PC-9 (cell line): Measurements from ENCODE around the gene AIG1. TPM values are rescaled to one million over a fixed set of nuclear protein-coding genes. Genes with fewer than 3 reads are reported as not detected.

Source experiments
- BruUV-seq: library from RNA; stranded (reverse); fragments of 400-500 nt; replicated peaks from 2 replicates; lab custom pipeline; 2021; lab: Mats Ljungman, UMichigan
- CTCF ChIA-PET: fragments of 300-600 bp; sonication (Branson Sonifier 250); formaldehyde crosslinking; loops from one replicate; lab custom pipeline; 2022; ENCODE audit warnings: antibody characterized with exemption; lab: Charles Lee
- POLR2A ChIA-PET: fragments of 300-600 bp; sonication (Branson Sonifier 250); formaldehyde crosslinking; loops from one replicate; lab custom pipeline; 2022; ENCODE audit warnings: antibody characterized with exemption; ENCODE audit not compliant: unreplicated experiment; lab: Charles Lee
- DNase-seq, 2 experiments: peaks; one replicate each; pipeline versions ENCODE4 v3.0.0 to v3.0.0-alpha.2; 2015 to 2022; ENCODE audit warnings: mixed read lengths in 1 of 2
- H2AFZ ChIP-seq: fragments of 200-600 bp; sonication (generic); 2 replicates; pipeline ENCODE4 v1.8.1; 2017; ENCODE audit warnings: antibody characterized with exemption
- H3F3A ChIP-seq: fragments of 200-600 bp; sonication (generic); 2 replicates; pipeline ENCODE4 v1.8.1; 2017; ENCODE audit warnings: antibody characterized with exemption, mild to moderate bottlenecking, low read depth; ENCODE audit not compliant: insufficient read depth
- H3K27ac ChIP-seq: fragments of 200-600 bp; sonication (generic); 2 replicates; pipeline ENCODE4 v1.6.1; 2016; ENCODE audit warnings: mixed run types
- H3K27me3 ChIP-seq: fragments of 200-600 bp; sonication (generic); 2 replicates; pipeline ENCODE4 v1.6.1; 2016; ENCODE audit warnings: low read depth, mixed run types; ENCODE audit not compliant: insufficient read depth
- H3K36me3 ChIP-seq: fragments of 200-600 bp; sonication (generic); 2 replicates; pipeline ENCODE4 v1.6.1; 2016; ENCODE audit warnings: low read depth, mixed run types
- H3K4me1 ChIP-seq: fragments of 200-600 bp; sonication (generic); replicated peaks from 2 replicates; pipeline ENCODE4 v1.6.1; 2016; ENCODE audit warnings: mixed run types; ENCODE audit not compliant: insufficient read depth
- H3K4me2 ChIP-seq: fragments of 200-600 bp; sonication (generic); 2 replicates; pipeline ENCODE4 v1.6.1; 2017; ENCODE audit warnings: mixed run types
- H3K4me3 ChIP-seq: fragments of 200-600 bp; sonication (generic); 2 replicates; pipeline ENCODE4 v1.6.1; 2016; ENCODE audit warnings: mixed run types
- H3K79me2 ChIP-seq: fragments of 200-600 bp; sonication (generic); 2 replicates; pipeline ENCODE4 v1.6.1; 2017; ENCODE audit warnings: low read depth, mixed run types
- H3K9me2 ChIP-seq: fragments of 200-600 bp; sonication (generic); 2 replicates; pipeline ENCODE4 v1.8.1; 2017; ENCODE audit warnings: mild to moderate bottlenecking; ENCODE audit not compliant: insufficient read depth
- H3K9me3 ChIP-seq: fragments of 200-600 bp; sonication (generic); 2 replicates; pipeline ENCODE4 v1.8.1; 2016; ENCODE audit warnings: low read depth; ENCODE audit not compliant: insufficient read depth
- H4K20me1 ChIP-seq: fragments of 200-600 bp; sonication (generic); 2 replicates; pipeline ENCODE4 v1.8.1; 2017; ENCODE audit not compliant: insufficient read depth
- EZH2 ChIP-seq: fragments of 200-600 bp; sonication (generic); IDR thresholded peaks from 2 replicates; pipeline ENCODE4 v1.8.0; 2017; ENCODE audit warnings: antibody characterized with exemption, low read depth
- intact Hi-C: fragments of 100-400 bp; cut with micrococcal nuclease; formaldehyde crosslinking; loops from one replicate; pipeline ENCODE4 v1.10.0; 2022; ENCODE audit not compliant: unreplicated experiment
- total RNA-seq: library from RNA; stranded (reverse); gene quantifications from 2 replicates; pipeline ENCODE4 v1.2.3, GENCODE V29; 2021
- TF ChIP-seq, protein P1 (sequence below): fragments of 200-600 bp; sonication (generic); conservative IDR thresholded peaks from 2 replicates; pipeline ENCODE4 v1.6.1; 2017; ENCODE audit warnings: mixed run types, antibody characterized with exemption, mild to moderate bottlenecking, moderate library complexity

The AIG1 gene
- total RNA-seq, 1 experiment from 2014 or later, result 37.7 TPM

DNA sequence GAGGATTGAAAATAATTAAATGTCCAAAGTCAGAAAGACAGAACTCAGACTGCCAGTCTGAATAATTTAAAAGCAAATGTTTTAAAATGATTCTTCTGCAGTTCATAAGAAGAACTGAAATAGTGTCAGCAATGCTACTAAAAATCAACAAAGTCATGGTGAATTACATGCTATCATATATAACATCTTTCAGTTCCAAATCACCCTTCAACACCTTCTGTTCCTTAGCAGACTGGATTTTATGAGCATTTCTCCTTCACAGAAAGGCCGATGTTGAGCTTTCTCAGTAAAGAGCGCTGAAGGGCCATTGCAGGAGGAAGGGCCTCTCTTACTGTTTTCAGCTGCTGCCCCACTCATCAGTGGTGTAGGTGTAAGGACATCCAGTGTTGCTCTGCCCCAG is 63.3 kb downstream of the AIG1 start:
- no peak overlapping the region for H3K27ac ChIP-seq
- H3K9me3 ChIP-seq, result no peaks in the 10 kb centered on the region; the same call in none of the 2 replicates
- H3K4me1 ChIP-seq, result no peaks in the 10 kb centered on the region
- no TSS peak for BruUV-seq
- DNase-seq, result no peak
- H3K4me2 ChIP-seq, result no peak overlapping the region
- peaks cover 13% of the 10 kb centered on the region; the same call in 1 of the 2 replicates for H3K36me3 ChIP-seq
- no peaks in the 10 kb centered on the region for H3K27me3 ChIP-seq
- no peak for TF ChIP-seq EZH2
- TF ChIP-seq, protein P1, sequence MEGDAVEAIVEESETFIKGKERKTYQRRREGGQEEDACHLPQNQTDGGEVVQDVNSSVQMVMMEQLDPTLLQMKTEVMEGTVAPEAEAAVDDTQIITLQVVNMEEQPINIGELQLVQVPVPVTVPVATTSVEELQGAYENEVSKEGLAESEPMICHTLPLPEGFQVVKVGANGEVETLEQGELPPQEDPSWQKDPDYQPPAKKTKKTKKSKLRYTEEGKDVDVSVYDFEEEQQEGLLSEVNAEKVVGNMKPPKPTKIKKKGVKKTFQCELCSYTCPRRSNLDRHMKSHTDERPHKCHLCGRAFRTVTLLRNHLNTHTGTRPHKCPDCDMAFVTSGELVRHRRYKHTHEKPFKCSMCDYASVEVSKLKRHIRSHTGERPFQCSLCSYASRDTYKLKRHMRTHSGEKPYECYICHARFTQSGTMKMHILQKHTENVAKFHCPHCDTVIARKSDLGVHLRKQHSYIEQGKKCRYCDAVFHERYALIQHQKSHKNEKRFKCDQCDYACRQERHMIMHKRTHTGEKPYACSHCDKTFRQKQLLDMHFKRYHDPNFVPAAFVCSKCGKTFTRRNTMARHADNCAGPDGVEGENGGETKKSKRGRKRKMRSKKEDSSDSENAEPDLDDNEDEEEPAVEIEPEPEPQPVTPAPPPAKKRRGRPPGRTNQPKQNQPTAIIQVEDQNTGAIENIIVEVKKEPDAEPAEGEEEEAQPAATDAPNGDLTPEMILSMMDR, result no peak
- H4K20me1 ChIP-seq, result no peaks in the 10 kb centered on the region
- H3K79me2 ChIP-seq, result no peaks in the 10 kb centered on the region
- intact Hi-C loops, result no loop called here
- H2AFZ ChIP-seq, result no peak overlapping the region
- no peaks in the 10 kb centered on the region for H3F3A ChIP-seq
- no peak overlapping the region for H3K4me3 ChIP-seq
- POLR2A ChIA-PET, result no interaction called here
- CTCF ChIA-PET, result no interaction called here
- no peaks in the 10 kb centered on the region for H3K9me2 ChIP-seq

DNA sequence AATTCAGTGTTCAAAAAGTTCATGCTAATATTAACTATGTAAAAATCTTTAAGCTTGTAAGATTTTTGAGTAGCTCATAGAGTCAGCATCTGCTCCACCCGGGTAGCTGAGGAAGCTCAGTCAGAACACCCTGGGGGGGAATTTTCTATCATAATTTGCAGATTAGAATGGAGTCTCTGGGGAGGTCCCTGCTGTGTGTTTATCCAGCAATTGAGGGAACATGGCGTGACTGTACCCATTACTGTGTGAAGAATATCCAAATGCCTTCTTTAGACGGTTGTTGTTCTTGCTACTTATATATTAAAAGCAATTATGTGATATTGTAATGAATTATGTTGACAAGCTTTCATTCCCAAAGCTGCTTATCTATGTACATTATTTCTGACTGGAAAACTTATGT is 64.8 kb downstream of the AIG1 start:
- POLR2A ChIA-PET, result interaction anchor here (0.7 kb wide), 1 partner anchor 194 kb away, joined by 6 read pairs; no protein-coding TSS in a partner anchor
- TF ChIP-seq EZH2, result no peak
- TF ChIP-seq, protein P1, result no peak
- Histone ChIP-seq H3K27me3 (no peaks in the 10 kb centered on the region), H3K36me3 (peaks cover 19% of the 10 kb centered on the region; the same call in 1 of the 2 replicates), H3F3A (no peaks in the 10 kb centered on the region), H4K20me1 (no peaks in the 10 kb centered on the region), H2AFZ (no peak overlapping the region), H3K4me3 (no peak overlapping the region), H3K79me2 (no peaks in the 10 kb centered on the region), H3K9me3 (peaks cover 10% of the 10 kb centered on the region), H3K4me1 (no peaks in the 10 kb centered on the region), H3K9me2 (no peaks in the 10 kb centered on the region), H3K4me2 (no peak overlapping the region), H3K27ac (no peak overlapping the region)
- DNase-seq, result no peak
- intact Hi-C loops, result no loop called here
- BruUV-seq, result no TSS peak
- CTCF ChIA-PET, result no interaction called here

DNA sequence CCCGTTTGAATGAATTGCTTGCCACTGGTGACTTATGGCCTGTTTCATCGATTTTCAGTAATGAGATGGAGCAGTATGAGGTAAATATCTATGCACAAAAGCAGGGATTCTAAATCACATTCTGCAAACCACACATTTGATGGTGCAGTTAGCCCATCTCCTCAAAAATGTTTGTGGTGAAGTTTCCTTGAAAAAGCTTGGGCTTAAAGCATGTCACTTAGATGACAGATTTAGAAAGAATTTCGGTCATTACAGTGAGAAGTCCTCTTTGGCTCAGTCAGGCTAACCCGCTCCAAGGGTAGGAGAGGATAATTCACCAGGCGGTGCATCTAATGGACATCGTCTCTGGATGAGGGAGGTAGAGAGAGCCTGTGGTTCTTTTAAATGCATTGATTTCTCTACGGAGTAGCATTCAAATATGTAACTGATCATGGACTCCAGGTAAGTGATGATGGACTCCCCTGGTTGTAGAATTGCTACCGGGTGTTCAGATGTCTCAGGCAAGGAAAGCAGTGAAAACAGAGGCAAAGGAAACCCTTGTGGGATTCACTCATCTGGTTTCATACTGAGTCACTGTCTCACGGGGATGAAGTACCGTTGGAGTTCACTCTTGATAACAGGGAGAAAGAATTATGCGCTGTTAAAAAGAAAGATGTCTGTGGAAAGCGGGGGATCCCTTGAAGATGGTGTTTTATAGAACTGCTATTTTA is 65.3 kb downstream of the AIG1 start:
- Histone ChIP-seq H3K36me3 (peaks cover 24% of the 10 kb centered on the region; the same call in 1 of the 2 replicates), H3F3A (no peaks in the 10 kb centered on the region), H3K9me2 (no peaks in the 10 kb centered on the region), H3K79me2 (no peaks in the 10 kb centered on the region), H4K20me1 (no peaks in the 10 kb centered on the region), H3K4me3 (no peak overlapping the region), H2AFZ (no peak overlapping the region), H3K9me3 (peaks cover 14% of the 10 kb centered on the region), H3K27ac (no peak overlapping the region), H3K4me1 (no peaks in the 10 kb centered on the region), H3K27me3 (no peaks in the 10 kb centered on the region), H3K4me2 (no peak overlapping the region)
- POLR2A ChIA-PET, result interaction anchor here (0.7 kb wide), 1 partner anchor 194 kb away, joined by 6 read pairs; no protein-coding TSS in a partner anchor
- intact Hi-C loops, result no loop called here
- TF ChIP-seq, protein P1, result no peak
- TF ChIP-seq EZH2, result no peak
- DNase-seq, result no peak
- CTCF ChIA-PET, result no interaction called here
- BruUV-seq, result no TSS peak
